Erythroblast (primary cell): ENCODE results near the gene SLC15A3.

ENCODE experiments used
- GATA1 ChIP-seq: IDR thresholded peaks from 2 replicates; pipeline ENCODE4 v1.6.1; 2011; ENCODE audit warnings: low read depth, mild to moderate bottlenecking, control low read depth, low read length, moderate library complexity
- POLR2A ChIP-seq: IDR thresholded peaks from 2 replicates; pipeline ENCODE4 v1.6.1; 2011; ENCODE audit warnings: mild to moderate bottlenecking, low read length

GRCh38 chr11:60934790-60935605 is 17.0 kb downstream of the SLC15A3 start:
- TF ChIP-seq POLR2A (no peak), GATA1 (no peak)
